Measurements from ENCODE around the gene DCAF11.
"Not testable (repeated sequence)": the region's sequence is repeated elsewhere in the genome, so short reads cannot be mapped to it uniquely, and the experiment has no call there.

Gene DCAF11

GRCh38 chr14:24098229-24098926 lies 16.2 kb upstream of the DCAF11 start:
- FAIRE-seq: no peak

- no peak for FAIRE-seq
Observed at GRCh38 chr14:24098927-24099813, 15.4 kb upstream of the DCAF11 start.

- FAIRE-seq: no peak
Observed at GRCh38 chr14:24100197-24100981, 14.2 kb upstream of the DCAF11 start.

- no peak for FAIRE-seq
Observed at GRCh38 chr14:24100982-24101494, 13.5 kb upstream of the DCAF11 start.

- FAIRE-seq: no peak
Observed at GRCh38 chr14:24102357-24103048, 12.1 kb upstream of the DCAF11 start.

GRCh38 chr14:24103451-24103850 lies 11.1 kb upstream of the DCAF11 start:
- FAIRE-seq: no peak

GRCh38 chr14:24105609-24106239 lies 8.9 kb upstream of the DCAF11 start:
- FAIRE-seq: not testable (repeated sequence)

GRCh38 chr14:24106672-24107271 lies 7.8 kb upstream of the DCAF11 start:
- no peak for FAIRE-seq

GRCh38 chr14:24108336-24108874 lies 6.2 kb upstream of the DCAF11 start:
- FAIRE-seq: no peak

- no peak for FAIRE-seq
Observed at GRCh38 chr14:24110060-24110459, 4.5 kb upstream of the DCAF11 start.

- no peak for FAIRE-seq
Observed at GRCh38 chr14:24110523-24110922, 4.1 kb upstream of the DCAF11 start.

GRCh38 chr14:24113379-24113800 lies 1.2 kb upstream of the DCAF11 start:
- FAIRE-seq: no peak

GRCh38 chr14:24113801-24114531 lies 611 bp upstream of the DCAF11 start:
- no peak for FAIRE-seq

- no peak for FAIRE-seq
Observed at GRCh38 chr14:24115422-24116127, 998 bp downstream of the DCAF11 start.

GRCh38 chr14:24116128-24116814 lies 1.7 kb downstream of the DCAF11 start:
- no peak for FAIRE-seq

GRCh38 chr14:24117179-24117578 lies 2.6 kb downstream of the DCAF11 start:
- no peak for FAIRE-seq

GRCh38 chr14:24119691-24120090 lies 5.1 kb downstream of the DCAF11 start:
- FAIRE-seq: no peak

GRCh38 chr14:24121210-24121609 lies 6.6 kb downstream of the DCAF11 start:
- no peak for FAIRE-seq

- FAIRE-seq: no peak
Observed at GRCh38 chr14:24122416-24122815, 7.8 kb downstream of the DCAF11 start.
